Spleen (tissue), 11 donors: ENCODE results near the gene TMEM132C. TPM values are rescaled to one million over a fixed set of nuclear protein-coding genes. Genes with fewer than 3 reads are reported as not detected.

Source experiments
- DNase-seq: peaks from one replicate; pipeline ENCODE4 v3.0.0-alpha.2; 2020
- H3K27ac ChIP-seq, 8 donors: fragments of 200-600 bp; sonication (generic) in 7 of 8; 1 replicate in 4 of 8; 2 replicates in 4 of 8; pipeline versions ENCODE4 v1.5.0 to v1.8.0; 2016 to 2021; ENCODE audit warnings: inconsistent platforms in 4 of 8, mild to moderate bottlenecking in 4 of 8, moderate library complexity in 1 of 8
- H3K27me3 ChIP-seq, 7 donors: fragments of 200-600 bp; sonication (generic) in 6 of 7; replicated peaks in 1 of 7; 1 replicate in 4 of 7; 2 replicates in 3 of 7; pipeline versions ENCODE4 v1.5.0 to v1.8.0; 2016 to 2021; ENCODE audit warnings: inconsistent platforms in 3 of 7, mild to moderate bottlenecking in 1 of 7
- H3K36me3 ChIP-seq, 6 donors: fragments of 200-600 bp; sonication (generic) in 5 of 6; 1 replicate in 4 of 6; 2 replicates in 2 of 6; pipeline versions ENCODE4 v1.5.0 to v1.8.0; 2016 to 2021; ENCODE audit warnings: inconsistent platforms in 2 of 6
- H3K4me1 ChIP-seq, 6 donors: fragments of 200-600 bp; sonication (generic) in 5 of 6; 1 replicate in 3 of 6; 2 replicates in 3 of 6; pipeline versions ENCODE4 v1.5.0 to v1.8.0; 2016 to 2021; ENCODE audit warnings: inconsistent platforms in 3 of 6
- H3K4me3 ChIP-seq, 8 donors: fragments of 200-600 bp; sonication (generic) in 7 of 8; 1 replicate in 4 of 8; 2 replicates in 4 of 8; pipeline versions ENCODE4 v1.5.0 to v1.8.0; 2016 to 2021; ENCODE audit warnings: inconsistent platforms in 4 of 8, mild to moderate bottlenecking in 4 of 8, moderate library complexity in 2 of 8
- H3K9me3 ChIP-seq, 8 donors: fragments of 200-600 bp; sonication (generic) in 7 of 8; 1 replicate in 4 of 8; 2 replicates in 4 of 8; pipeline versions ENCODE4 v1.5.0 to v1.8.0; 2016 to 2021; ENCODE audit warnings: inconsistent platforms in 4 of 8
- POLR2A ChIP-seq, 3 donors: fragments of 450-650 bp; IDR thresholded peaks; one replicate each; pipeline ENCODE4 v1.5.1; 2017; ENCODE audit warnings: antibody characterized with exemption in 3 of 3, mild to moderate bottlenecking in 1 of 3
- POLR2AphosphoS5 ChIP-seq, 3 donors: sonication (generic); formaldehyde crosslinking; IDR thresholded peaks; one replicate each; pipeline ENCODE4 v1.5.1; 2017; ENCODE audit warnings: antibody characterized with exemption in 3 of 3
- WGBS, 5 donors: extraction: QIAGEN DNeasy Blood & Tissue Kit in 3 of 5; methylation state at CpG; one replicate each; pipeline versions ENCODE4 v1.1.5 to v1.1.7; 2013 to 2018; 5-methylcytosine and 5-hydroxymethylcytosine counted together
- intact Hi-C: fragments of 100-400 bp; cut with DNase I; formaldehyde crosslinking; loops from one replicate; pipeline ENCODE4 v1.15.0; 2023; ENCODE audit warnings: low total_unique reads
- polyA plus RNA-seq, 3 donors: library from polyadenylated mRNA; stranded (reverse); fragments of 200-250 nt; gene quantifications; one replicate each; pipeline ENCODE4 v1.2.1, GENCODE V29; 2013
- total RNA-seq, 7 donors: library from RNA; depleted of rRNA in 3 of 7; stranded (reverse); fragments of >200 nt in 3 of 7; fragmentation: NEBNext Ultra II Directional in 4 of 7; extraction: Animal tissue kit (Norgen Biotek cat#: 25700) in 4 of 7; gene quantifications; one replicate each; pipeline versions ENCODE4 v1.1.0 to v1.2.1, GENCODE V29; 2016 to 2021
- TF ChIP-seq, protein P1 (sequence below), 11 experiments: fragments of 200-600 bp in 7 of 11; fragments of 450-650 bp in 4 of 11; sonication (generic) in 4 of 11; IDR thresholded peaks in 8 of 11; conservative IDR thresholded peaks in 3 of 11; 1 replicate in 7 of 11; 2 replicates in 4 of 11; pipeline versions ENCODE4 v1.4.0 to v1.8.0; 2016 to 2021; ENCODE audit warnings: antibody characterized with exemption in 11 of 11, inconsistent platforms in 4 of 11, mild to moderate bottlenecking in 1 of 11
- donor health status: healthy with polysubstance abuse.
- donor health status: DM: no; HTN: no; CAD: no; lungs with moderate emphysema.
- donor health status: DM: no; HTN: no; CAD: no.
- donor health status: Bipolar disorder and iron deficiency.
- donor health status: healthy.
- donor health status: DM: no; HTN: no; CAD: no.
- donor health status: DM: yes; HTN: yes; CAD: no.

TMEM132C gene
- total and polyA plus RNA-seq, 10 donors = 0.08 to 0.83 (median 0.25) TPM; not detected in 4

DNA sequence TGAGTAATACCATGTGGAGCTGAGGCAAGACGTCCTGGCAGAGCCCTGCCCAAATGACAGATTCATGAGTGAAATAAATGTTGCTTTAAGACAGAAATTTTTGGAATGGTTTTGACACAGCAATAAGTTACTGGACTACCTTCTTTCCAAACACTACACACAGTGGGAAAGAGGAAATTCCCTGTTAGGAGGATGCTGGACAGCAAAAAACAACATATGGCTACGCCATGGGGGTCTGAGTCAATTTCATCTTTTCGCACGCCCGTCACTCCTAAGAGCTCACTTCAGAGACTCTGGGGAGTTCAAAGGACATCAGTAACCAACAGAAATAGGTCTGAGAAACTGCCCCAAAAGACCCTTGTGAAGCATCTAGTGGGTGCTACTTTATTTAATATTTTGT lies 55.4 kb downstream of the TMEM132C start:
- Histone ChIP-seq H3K27ac (no peak overlapping the region), H3K4me3 (no peak overlapping the region), H3K9me3 (peaks cover 0 to 24% (median 11%) of the 10 kb centered on the region in 8 donors), H3K27me3 (no peaks in the 10 kb centered on the region), H3K4me1 (no peaks in the 10 kb centered on the region), H3K36me3 (no peaks in the 10 kb centered on the region)
- intact Hi-C loops = no loop called here
- TF ChIP-seq, protein P1, sequence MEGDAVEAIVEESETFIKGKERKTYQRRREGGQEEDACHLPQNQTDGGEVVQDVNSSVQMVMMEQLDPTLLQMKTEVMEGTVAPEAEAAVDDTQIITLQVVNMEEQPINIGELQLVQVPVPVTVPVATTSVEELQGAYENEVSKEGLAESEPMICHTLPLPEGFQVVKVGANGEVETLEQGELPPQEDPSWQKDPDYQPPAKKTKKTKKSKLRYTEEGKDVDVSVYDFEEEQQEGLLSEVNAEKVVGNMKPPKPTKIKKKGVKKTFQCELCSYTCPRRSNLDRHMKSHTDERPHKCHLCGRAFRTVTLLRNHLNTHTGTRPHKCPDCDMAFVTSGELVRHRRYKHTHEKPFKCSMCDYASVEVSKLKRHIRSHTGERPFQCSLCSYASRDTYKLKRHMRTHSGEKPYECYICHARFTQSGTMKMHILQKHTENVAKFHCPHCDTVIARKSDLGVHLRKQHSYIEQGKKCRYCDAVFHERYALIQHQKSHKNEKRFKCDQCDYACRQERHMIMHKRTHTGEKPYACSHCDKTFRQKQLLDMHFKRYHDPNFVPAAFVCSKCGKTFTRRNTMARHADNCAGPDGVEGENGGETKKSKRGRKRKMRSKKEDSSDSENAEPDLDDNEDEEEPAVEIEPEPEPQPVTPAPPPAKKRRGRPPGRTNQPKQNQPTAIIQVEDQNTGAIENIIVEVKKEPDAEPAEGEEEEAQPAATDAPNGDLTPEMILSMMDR (IDR thresholded peaks at IDR 0.05 in 8 of 11, conservative IDR thresholded peaks at IDR 0.05 in 3 of 11) = no peak
- no peak for DNase-seq
- 84 to 91% (median 88%) methylated on average over 5 of the region's 5 CpGs for WGBS, 5 donors

DNA sequence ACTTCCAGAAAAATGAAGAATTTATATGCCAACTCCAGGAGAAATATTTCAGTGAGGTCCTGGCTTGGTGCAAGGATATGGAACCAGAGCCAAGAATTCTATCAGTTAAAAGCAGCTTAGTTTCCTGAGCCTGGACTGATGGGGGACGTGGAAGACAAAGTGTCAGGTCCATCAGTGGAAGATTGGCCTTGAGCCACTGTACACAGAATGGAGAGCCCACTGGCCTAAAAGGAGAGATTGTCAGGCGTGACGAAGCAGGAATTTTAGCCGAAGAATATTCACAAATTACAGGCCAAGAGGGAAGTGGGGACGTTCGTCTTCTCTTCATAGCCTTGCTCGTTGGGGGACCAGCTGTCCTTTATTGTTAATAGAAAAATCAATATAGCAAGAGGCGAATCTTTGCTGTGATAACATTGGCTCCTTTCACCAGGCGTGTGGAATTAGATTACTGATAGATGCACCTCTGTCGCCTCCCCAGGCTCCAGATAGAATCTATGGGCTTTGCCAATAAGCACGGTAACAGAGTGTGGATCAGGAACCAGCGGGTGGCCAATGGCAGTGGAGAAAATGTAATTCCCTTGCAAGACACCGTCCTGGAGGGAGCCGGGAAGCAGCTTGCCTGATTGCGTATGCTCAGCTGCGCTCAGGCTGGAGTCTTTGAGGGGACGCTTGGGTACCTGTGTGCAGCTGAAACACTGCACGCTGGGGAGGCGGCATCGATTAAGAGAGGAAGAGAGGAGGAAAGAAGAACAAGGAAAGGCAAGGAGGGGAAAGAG lies 56.4 kb downstream of the TMEM132C start:
- WGBS, 5 donors = 62 to 73% (median 64%) methylated on average over 20 of the region's 20 CpGs
- intact Hi-C loops = no loop called here

DNA sequence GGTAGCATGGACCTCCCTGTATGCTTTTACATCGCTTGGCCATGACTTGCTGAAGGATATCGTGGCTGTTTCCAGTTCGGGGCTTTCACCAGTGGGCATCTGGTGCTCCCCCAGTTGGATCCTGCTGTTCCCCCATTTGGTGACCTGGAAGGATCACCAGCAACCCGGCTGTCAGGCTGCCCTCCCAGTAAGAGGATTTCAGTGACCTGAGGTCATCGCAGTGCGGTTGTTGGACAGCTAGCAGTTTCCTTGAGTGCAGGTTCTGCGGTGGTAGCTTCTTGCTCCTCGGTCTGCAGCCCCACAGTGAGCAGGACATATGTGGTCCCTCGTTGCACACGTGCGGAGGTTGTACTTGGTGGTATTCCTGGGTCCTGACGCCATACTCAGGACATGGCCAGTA lies 58.7 kb downstream of the TMEM132C start:
- 74 to 88% (median 81%) methylated on average over 12 of the region's 12 CpGs for WGBS, 5 donors
- H3K9me3 ChIP-seq = peaks cover 0 to 24% (median 11%) of the 10 kb centered on the region in 8 donors
- H3K4me3 ChIP-seq = no peak overlapping the region
- H3K4me1 ChIP-seq = no peaks in the 10 kb centered on the region
- TF ChIP-seq POLR2A (IDR thresholded peaks at IDR 0.05) = no peak
- TF ChIP-seq, protein P1 (IDR thresholded peaks at IDR 0.05 in 8 of 11, conservative IDR thresholded peaks at IDR 0.05 in 3 of 11) = no peak
- no peak for TF ChIP-seq POLR2AphosphoS5 (IDR thresholded peaks at IDR 0.05)
- intact Hi-C loops = no loop called here
- no peak for DNase-seq
- no peak overlapping the region for H3K27ac ChIP-seq
- no peaks in the 10 kb centered on the region for H3K27me3 ChIP-seq
- H3K36me3 ChIP-seq = no peaks in the 10 kb centered on the region

More for the DNA sequence above, 56.4 kb downstream of the TMEM132C start:
- Histone ChIP-seq H3K4me3 (no peak overlapping the region), H3K36me3 (no peaks in the 10 kb centered on the region), H3K27me3 (no peaks in the 10 kb centered on the region), H3K4me1 (no peaks in the 10 kb centered on the region), H3K9me3 (peaks cover 0 to 24% (median 11%) of the 10 kb centered on the region in 8 donors), H3K27ac (no peak overlapping the region)
- no peak for DNase-seq
- no peak for TF ChIP-seq POLR2AphosphoS5 (IDR thresholded peaks at IDR 0.05)
- TF ChIP-seq, protein P1 (IDR thresholded peaks at IDR 0.05 in 8 of 11, conservative IDR thresholded peaks at IDR 0.05 in 3 of 11) = no peak
- TF ChIP-seq POLR2A (IDR thresholded peaks at IDR 0.05) = no peak

DNA sequence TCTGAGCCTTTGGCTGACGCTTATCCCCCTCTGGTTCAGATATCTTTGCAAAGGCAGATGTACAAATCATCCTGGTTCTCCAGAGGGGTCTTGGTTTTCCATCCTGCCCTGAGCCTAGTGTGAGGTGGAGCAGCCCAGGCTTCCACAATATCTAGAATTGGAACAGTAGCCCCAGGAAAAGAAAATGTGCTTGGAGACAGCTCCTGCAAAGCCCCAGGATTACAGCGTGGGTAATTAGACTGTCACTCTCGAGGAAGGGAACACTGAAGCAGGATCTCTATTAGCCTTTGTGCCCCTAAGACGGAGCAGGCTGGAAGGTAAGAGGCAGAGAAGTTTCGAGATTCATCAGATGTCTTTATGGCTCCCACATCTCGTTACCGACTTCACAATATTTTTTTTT lies 59.4 kb downstream of the TMEM132C start:
- Histone ChIP-seq H3K27me3 (no peaks in the 10 kb centered on the region), H3K9me3 (peaks cover 0 to 26% (median 10%) of the 10 kb centered on the region in 8 donors), H3K27ac (no peak overlapping the region), H3K4me3 (no peak overlapping the region), H3K4me1 (no peaks in the 10 kb centered on the region), H3K36me3 (no peaks in the 10 kb centered on the region)
- 56 to 63% (median 60%) methylated on average over 7 of the region's 7 CpGs for WGBS, 5 donors
- intact Hi-C loops = no loop called here
- TF ChIP-seq POLR2AphosphoS5 (IDR thresholded peaks at IDR 0.05) = no peak
- DNase-seq = no peak
